Left renal pelvis (tissue), 4 donors: ENCODE measurements around the gene AK3. TPM values are rescaled to one million over a fixed set of nuclear protein-coding genes. Genes with fewer than 3 reads are reported as not detected.
A peak's percentile ranks its signal among the peaks of the same experiment; 100 is the strongest.
"Not testable (repeated sequence)": the region's sequence is repeated elsewhere in the genome, so short reads cannot be mapped to it uniquely, and the experiment has no call there.

Experiments
- DNase-seq, 4 donors: peaks; one replicate each; pipeline ENCODE4 v3.0.0-alpha.2; 2013; ENCODE audit warnings: low read depth in 4 of 4, low spot score in 3 of 4
- polyA plus RNA-seq, 4 donors: library from polyadenylated mRNA; unstranded; fragments of 120-200 nt; gene quantifications; one replicate each; pipeline ENCODE4 v1.2.1, GENCODE V29; 2013; ENCODE audit not compliant: insufficient read length in 4 of 4

AK3 gene
- polyA plus RNA-seq, 4 donors = 76.7 to 120 (median 108) TPM

DNA sequence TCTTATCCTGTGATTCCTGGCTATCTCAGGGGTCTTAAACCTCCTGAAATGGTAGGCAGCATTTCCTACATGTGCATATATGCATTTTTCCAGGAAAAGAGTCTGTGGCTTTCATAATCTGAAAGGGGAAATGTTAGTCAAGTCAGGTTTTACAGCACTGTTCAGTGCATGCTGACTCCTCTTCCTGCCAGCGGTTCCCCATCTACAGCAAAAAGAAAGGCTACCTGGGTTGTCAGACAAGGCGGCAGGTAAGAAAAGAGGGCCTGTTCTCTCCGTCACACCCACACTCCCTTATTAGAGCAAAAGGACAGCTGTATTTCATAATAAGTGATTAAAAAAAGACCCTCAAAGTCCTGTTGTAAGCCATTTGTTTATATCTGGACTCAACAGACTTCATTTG is 70.4 kb downstream of the AK3 start:
- no peak for DNase-seq

DNA sequence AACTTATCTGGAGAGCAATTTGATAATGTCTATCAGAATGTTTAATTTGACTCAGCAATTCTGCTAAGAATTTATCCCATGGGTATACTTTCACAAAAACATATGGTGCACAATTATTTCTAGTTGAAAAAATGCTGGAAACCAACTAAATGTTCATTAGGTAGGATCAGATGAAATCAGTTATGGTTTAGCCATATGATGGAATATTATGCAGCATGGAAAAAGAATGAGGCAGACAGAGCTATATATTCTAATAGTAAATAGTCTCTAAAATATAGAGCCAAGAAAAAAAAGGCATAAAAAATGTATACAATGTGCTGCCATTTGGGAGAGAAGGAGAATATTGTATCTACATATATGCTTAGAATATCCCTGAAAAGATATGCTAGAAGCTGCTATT is 71.1 kb downstream of the AK3 start:
- DNase-seq = no peak

DNA sequence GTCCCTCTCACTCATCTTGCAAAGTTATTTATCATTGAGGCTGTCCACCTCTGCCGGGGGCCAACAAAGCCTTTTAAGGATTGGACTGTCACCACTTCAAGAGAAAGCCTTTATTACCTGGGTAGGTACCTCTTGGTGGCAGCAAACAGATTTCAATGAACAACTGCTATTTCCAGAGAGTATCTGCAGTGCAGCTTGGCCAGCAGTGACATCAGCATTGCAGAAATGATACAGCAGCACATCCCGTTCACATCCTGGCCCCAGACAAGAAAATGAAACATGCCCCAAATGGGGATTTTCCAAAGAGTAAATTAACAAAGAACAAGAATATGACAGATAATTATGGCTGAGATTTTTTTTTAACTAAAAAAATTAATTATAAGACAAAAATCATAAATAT is 72.4 kb downstream of the AK3 start:
- DNase-seq = no peak

DNA sequence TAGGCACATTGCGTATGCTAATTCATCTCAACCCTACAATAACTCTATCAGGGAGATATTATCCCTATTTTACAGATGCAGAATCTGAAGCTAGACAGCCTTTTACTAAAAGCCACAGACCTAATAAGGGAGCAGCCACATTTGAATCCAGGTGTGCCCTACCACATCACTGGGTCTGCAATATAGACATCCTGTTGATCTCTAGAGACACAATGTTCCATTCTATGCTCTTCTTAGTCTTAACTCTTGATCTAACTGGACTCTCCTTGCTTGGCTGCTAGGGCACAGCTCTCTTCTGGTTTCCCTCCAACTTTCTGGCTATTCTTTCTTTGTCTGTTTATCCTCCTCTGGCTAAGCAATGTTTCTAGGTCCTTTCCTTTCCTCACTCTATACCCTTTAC is 73.3 kb downstream of the AK3 start:
- DNase-seq = no peak

DNA sequence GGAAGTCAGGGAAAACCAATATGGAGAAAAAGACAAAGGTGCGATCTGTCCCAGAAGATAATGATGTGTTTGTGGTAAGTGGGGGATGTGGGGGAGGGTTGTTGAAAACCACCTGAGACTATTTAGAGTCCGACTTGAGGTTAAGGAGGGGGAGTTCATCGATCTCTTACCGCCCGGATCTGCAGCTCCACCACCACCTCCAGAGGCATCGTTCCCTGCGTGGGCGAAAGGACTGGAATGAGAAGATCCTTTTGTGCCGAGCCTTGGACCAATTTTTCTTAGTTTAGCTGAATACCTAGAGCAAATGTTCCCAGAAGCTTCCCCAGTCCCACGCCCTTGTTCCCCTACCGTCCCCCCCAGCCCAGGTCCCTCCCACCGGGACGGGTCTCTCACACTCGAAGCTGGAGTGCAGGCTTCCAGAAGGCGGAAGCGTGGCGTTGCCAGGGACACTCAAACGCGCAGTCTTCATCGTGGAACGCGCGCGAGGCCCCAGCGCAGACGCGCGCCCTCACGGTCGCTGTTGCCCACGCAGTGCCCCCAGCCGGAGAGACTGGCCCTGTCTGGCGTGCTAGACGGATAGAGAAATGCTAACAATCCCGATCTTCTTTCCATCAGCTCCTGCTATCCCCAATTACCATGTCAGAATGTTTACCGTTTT is 74.8 kb downstream of the AK3 start, which contains the start of gene SPATA6L:
Gene SPATA6L (minus strand): TSS at position 439 of the 658 bp plus-strand sequence. CDS start 230 bp downstream, at position 209.
- no peak for DNase-seq

DNA sequence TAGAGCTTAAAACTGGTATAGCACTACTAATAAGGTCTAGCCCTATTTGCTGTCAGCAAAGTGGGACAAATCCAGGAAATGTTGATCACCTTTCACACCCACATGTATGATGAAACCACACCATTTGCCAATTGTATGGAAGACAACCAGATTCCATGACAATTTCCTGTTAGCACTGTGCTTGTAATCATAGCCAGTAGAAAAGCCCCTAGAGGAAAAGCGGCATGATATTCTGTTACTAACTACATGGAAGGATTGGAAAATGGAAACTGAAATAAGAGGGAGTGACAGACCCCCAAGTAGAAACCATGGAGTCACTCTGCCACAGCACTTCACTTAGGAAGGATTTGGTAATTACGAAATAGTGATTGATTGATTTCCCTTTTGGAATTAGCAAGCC is 75.6 kb downstream of the AK3 start:
- no peak for DNase-seq

DNA sequence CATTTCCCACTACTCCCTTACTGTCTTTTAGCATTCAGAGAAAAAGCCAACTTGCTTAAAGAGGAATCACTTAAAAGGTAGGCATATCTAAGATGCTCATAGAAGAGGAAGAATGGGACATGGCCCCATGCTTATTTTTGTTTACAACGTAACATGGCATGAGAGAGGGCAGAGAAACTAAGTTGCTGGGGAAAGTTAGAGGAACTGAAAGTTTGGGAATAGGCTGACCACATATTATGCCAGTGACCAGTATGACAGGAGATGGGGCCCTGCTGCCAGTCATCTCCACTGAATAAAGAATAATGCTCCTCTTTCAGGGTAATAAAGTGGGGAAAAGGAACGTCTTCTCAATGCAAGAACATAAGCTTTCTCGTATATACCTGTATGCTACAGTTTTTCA is 77.0 kb downstream of the AK3 start:
- DNase-seq = no peak

DNA sequence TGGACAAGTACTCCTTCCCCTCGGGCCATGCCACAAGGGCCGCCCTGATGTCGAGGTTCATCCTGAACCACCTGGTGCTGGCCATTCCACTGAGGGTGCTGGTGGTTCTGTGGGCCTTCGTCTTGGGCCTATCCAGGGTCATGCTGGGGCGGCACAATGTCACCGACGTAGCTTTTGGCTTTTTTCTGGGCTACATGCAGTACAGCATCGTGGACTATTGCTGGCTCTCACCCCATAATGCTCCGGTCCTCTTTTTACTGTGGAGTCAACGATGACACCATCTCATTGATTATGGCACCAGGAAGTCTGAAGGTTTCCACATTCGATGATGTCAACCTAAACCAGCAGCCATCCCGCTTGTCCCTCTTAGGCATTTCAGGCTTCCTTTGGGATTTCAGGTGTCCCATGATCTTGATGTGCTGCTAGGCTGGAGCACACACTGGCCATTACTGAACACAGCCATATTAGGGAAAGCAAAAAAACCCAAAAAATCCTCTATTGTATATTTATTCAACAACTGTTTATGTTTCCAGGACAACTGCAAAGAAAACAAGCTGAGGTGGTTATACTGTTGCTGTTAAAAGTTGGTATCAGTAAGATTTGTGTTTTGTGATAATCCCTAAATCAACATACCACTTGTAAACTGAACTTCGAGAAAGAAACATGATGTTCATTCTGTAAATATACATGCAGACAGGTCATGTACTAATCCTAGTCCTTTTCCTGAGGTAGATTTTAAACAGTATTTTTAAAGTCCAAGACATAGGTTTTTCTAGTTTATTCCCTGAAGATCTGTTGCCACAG is 77.8 kb downstream of the AK3 start:
- no peak for DNase-seq

DNA sequence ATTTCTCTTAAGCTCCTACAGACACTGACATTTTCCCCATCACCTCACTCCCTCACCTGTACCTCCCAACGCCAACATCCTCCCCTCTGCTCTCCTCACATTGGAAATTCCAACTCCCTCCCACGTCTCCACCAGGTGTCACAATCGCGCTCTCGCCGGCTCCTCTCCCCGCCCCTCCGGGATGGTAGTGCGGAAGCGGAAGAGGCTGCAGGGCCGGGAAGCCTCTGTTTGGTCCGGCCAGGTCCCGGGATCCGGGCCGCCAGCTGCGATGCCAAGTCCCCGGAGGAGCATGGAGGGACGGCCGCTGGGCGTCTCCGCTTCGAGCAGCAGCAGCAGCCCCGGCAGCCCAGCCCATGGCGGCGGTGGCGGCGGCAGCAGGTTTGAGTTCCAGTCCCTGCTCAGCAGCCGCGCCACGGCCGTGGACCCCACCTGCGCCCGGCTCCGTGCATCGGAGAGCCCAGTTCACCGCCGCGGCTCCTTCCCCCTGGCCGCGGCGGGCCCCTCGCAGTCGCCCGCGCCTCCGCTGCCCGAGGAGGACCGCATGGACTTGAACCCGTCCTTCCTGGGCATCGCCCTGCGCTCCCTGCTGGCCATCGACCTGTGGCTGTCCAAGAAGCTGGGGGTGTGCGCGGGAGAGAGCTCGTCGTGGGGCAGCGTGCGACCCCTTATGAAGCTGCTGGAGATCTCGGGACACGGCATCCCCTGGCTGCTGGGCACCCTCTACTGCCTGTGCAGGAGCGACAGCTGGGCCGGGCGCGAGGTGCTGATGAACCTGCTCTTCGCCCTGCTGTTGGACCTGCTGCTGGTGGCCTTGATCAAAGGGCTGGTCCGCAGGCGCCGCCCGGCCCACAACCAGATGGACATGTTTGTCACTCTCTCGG is 78.7 kb downstream of the AK3 start, which contains the start of gene PLPP6:
Gene PLPP6 (plus strand): TSS at position 187 of the 881 bp plus-strand sequence. CDS start 82 bp downstream, at position 269.
- DNase-seq = peak; percentile 70 to 80 (median 77)

DNA sequence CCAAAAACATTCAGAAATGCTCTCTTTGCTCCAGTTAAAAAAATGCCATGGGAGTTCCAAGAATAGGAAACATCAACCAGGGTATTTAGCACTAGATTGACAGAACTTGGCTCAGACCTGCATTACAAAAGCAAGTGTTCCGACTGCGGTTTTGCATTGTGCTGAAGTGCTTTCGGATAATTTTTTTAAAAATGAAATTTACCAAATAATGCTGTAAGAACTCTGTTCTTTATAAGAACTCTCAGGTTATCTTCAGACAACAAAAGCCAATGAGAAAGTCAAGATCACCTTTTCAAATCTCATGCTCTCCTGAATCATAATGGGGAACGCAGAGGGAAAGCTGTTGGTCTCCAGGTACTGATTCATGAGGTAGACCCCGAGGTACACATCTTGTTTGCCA is 79.4 kb downstream of the AK3 start:
- no peak for DNase-seq

DNA sequence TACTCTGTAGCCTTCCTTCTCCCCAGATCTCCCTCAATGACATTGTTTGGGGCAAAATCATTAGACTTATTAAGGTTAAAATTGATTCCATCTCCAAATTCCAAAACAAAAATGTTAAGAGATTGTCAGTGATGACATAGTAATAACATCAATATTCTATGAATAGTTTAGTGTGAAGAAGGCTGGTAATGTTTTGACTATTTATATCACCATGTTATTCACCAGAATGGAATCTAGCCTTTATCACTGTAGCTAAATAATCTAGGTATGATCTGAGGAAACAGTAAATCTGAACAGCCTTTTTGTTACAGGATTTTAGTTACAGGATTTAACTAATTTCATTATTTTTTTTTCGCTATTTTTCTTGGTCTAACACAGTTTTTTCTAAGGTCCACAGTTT is 79.8 kb downstream of the AK3 start:
- DNase-seq = no peak

DNA sequence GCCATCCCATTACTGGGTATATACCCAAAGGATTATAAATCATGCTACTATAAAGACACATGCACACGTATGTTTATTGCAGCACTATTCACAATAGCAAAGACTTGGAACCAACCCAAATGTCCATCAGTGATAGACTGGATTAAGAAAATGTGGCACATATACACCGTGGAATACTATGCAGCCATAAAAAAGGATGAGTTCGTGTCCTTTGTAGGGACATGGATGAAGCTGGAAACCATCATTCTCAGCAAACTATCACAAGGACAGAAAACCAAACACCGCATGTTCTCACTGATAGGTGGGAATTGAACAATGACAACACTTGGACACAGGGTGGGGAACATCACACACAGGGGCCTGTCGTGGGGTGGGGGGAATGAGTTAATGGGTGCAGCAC is 80.3 kb downstream of the AK3 start:
- DNase-seq = not testable (repeated sequence)

Other genes starting within 250 kb of the AK3 start
- 10 to 100 TPM in 3 of 4 donors, 1 to 10 TPM in 1; 9.9 to 18.8 (median 16.9) TPM for gene PLPP6, start 78.9 kb downstream of the AK3 start, polyA plus RNA-seq
- 1 to 10 TPM in 3 of 4 donors, under 1 TPM in 1; 0.60 to 6.1 (median 4.3) TPM for gene SPATA6L, start 74.7 kb downstream of the AK3 start, polyA plus RNA-seq
- 10 to 100 TPM; 16.2 to 23.6 (median 20.4) TPM for gene CDC37L1, start 61.6 kb downstream of the AK3 start, polyA plus RNA-seq
- 10 to 100 TPM; 14.7 to 20.4 (median 18.7) TPM for gene RCL1, start 51.7 kb upstream of the AK3 start, polyA plus RNA-seq
- gene JAK2, start 244.1 kb upstream of the AK3 start, polyA plus RNA-seq = 10 to 100 TPM; 13.6 to 16.5 (median 15.9) TPM